Activated CD8-positive, alpha-beta memory T cell treated with anti-CD3 and anti-CD28 coated beads, Interleukin-2, amount 10 ng/mL, durations not matched to agents 7 days and 5 days (primary cell): Measurements from ENCODE around the gene CADPS2. TPM values are rescaled to one million over a fixed set of nuclear protein-coding genes. Genes with fewer than 3 reads are reported as not detected.
"Not testable (repeated sequence)": the region's sequence is repeated elsewhere in the genome, so short reads cannot be mapped to it uniquely, and the experiment has no call there.

ENCODE experiments used
- ATAC-seq: fragments of 150-1000 bp; cut with Tn5 transposase; one replicate; pipeline ENCODE4 v1.10.0; 2021; ENCODE audit warnings: moderate library complexity
- CTCF ChIA-PET: fragments of 350-600 bp; sonication (Branson Sonifier 250); formaldehyde crosslinking; loops from one replicate; lab custom pipeline; 2021; ENCODE audit warnings: antibody characterized with exemption; lab: Charles Lee
- DNase-seq: peaks from one replicate; pipeline ENCODE4 v3.0.0-alpha.2; 2020
- H3K27ac Mint-ChIP-seq: one replicate; pipeline ENCODE4 v1.8.0; 2021; ENCODE audit warnings: mild to moderate bottlenecking, mixed read lengths
- H3K27me3 Mint-ChIP-seq: one replicate; pipeline ENCODE4 v1.8.0; 2021; ENCODE audit warnings: mixed read lengths
- H3K36me3 Mint-ChIP-seq: one replicate; pipeline ENCODE4 v1.8.0; 2021; ENCODE audit warnings: mild to moderate bottlenecking, mixed read lengths
- H3K4me1 Mint-ChIP-seq: one replicate; pipeline ENCODE4 v1.8.0; 2021; ENCODE audit warnings: mixed read lengths
- H3K4me3 Mint-ChIP-seq: one replicate; pipeline ENCODE4 v1.8.0; 2021; ENCODE audit warnings: mild to moderate bottlenecking, moderate library complexity, mixed read lengths
- H3K9me3 Mint-ChIP-seq: one replicate; pipeline ENCODE4 v1.8.0; 2022; ENCODE audit warnings: low read depth, mixed read lengths
- total RNA-seq, 2 experiments: library from RNA; stranded (reverse); gene quantifications; one replicate each; pipeline ENCODE4 v1.2.3, GENCODE V29; 2021

The CADPS2 gene
- total RNA-seq, 2 experiments from 2014 or later = not detected

DNA sequence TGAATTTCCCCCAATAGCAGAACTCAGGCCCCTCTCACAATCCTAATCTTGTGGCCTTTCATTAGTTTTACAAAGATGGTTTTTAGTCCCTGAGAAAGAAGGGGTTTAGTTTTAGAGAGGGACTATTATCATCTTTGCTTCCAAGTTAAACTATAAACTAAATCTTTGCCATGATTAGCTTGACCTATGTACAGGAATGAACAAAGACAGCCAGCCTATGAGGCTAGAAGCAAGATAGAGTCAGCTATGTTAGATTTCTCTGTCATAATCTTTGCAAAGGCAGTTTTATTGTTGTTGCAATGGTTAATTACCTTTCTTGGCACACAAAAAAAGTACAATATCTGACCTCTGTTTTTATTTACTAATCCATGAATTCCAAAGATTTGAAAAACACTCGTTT lies 206.4 kb downstream of the CADPS2 start:
- H3K36me3 Mint-ChIP-seq = no peaks in the 10 kb centered on the region
- H3K4me1 Mint-ChIP-seq = no peaks in the 10 kb centered on the region
- peaks cover 2% of the 10 kb centered on the region for H3K9me3 Mint-ChIP-seq
- no peaks in the 10 kb centered on the region for H3K27me3 Mint-ChIP-seq
- ATAC-seq = no peak
- DNase-seq = no peak
- no peak overlapping the region for H3K27ac Mint-ChIP-seq
- CTCF ChIA-PET = no interaction called here
- no peak overlapping the region for H3K4me3 Mint-ChIP-seq

DNA sequence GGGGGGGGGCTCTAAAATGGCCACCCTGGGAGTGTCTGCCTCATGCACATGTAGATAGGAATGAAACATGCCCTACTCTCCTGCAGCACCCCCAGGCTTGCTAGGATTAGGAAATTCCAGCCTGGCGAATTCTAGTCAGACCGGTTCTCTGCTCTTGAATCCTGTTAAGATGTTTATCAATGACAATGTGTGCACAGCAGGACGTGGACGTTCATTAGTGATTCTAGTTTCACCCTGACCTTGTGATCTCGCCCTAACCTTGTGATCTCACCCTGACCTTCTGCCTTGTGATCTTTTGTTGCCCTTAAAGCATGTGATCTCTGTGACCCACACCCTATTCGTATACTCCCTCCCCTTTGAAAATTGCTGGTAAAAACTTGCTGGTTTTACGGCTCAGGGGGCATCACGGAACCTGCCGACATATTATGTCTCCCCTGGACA lies 207.0 kb downstream of the CADPS2 start:
- CTCF ChIA-PET, ATAC-seq, H3K9me3 Mint-ChIP-seq, H3K36me3 Mint-ChIP-seq, H3K4me3 Mint-ChIP-seq, H3K4me1 Mint-ChIP-seq, DNase-seq, H3K27ac Mint-ChIP-seq, H3K27me3 Mint-ChIP-seq: not testable (repeated sequence)

- CTCF ChIA-PET = no interaction called here
- no peak for DNase-seq
- H3K36me3 Mint-ChIP-seq = no peaks in the 10 kb centered on the region
- H3K27me3 Mint-ChIP-seq = no peaks in the 10 kb centered on the region
- H3K27ac Mint-ChIP-seq = no peak overlapping the region
- H3K4me1 Mint-ChIP-seq = no peaks in the 10 kb centered on the region
- no peak overlapping the region for H3K4me3 Mint-ChIP-seq
- peaks cover 5% of the 10 kb centered on the region for H3K9me3 Mint-ChIP-seq
- ATAC-seq = no peak
Measured at GRCh38 chr7:122677149-122677548, 209.1 kb downstream of the CADPS2 start.

- H3K4me3 Mint-ChIP-seq = no peak overlapping the region
- no peaks in the 10 kb centered on the region for H3K36me3 Mint-ChIP-seq
- DNase-seq (no peak), ATAC-seq (no peak)
- no peaks in the 10 kb centered on the region for H3K27me3 Mint-ChIP-seq
- CTCF ChIA-PET = no interaction called here
- peaks cover 5% of the 10 kb centered on the region for H3K9me3 Mint-ChIP-seq
- no peaks in the 10 kb centered on the region for H3K4me1 Mint-ChIP-seq
- H3K27ac Mint-ChIP-seq = no peak overlapping the region
Measured at GRCh38 chr7:122676466-122676865, 209.8 kb downstream of the CADPS2 start.

- Mint-ChIP-seq H3K9me3 (peaks cover 7% of the 10 kb centered on the region), H3K4me1 (no peaks in the 10 kb centered on the region), H3K4me3 (no peak overlapping the region), H3K36me3 (no peaks in the 10 kb centered on the region), H3K27ac (no peak overlapping the region), H3K27me3 (no peaks in the 10 kb centered on the region)
- no peak for DNase-seq
- CTCF ChIA-PET = no interaction called here
- no peak for ATAC-seq
Measured at GRCh38 chr7:122675621-122676020, 210.6 kb downstream of the CADPS2 start.

- Mint-ChIP-seq H3K27me3 (no peaks in the 10 kb centered on the region), H3K9me3 (peaks cover 7% of the 10 kb centered on the region), H3K4me1 (no peaks in the 10 kb centered on the region), H3K4me3 (no peak overlapping the region), H3K36me3 (no peaks in the 10 kb centered on the region), H3K27ac (no peak overlapping the region)
- DNase-seq (no peak), ATAC-seq (no peak)
- CTCF ChIA-PET = no interaction called here
Measured at GRCh38 chr7:122675011-122675410, 211.2 kb downstream of the CADPS2 start.

DNA sequence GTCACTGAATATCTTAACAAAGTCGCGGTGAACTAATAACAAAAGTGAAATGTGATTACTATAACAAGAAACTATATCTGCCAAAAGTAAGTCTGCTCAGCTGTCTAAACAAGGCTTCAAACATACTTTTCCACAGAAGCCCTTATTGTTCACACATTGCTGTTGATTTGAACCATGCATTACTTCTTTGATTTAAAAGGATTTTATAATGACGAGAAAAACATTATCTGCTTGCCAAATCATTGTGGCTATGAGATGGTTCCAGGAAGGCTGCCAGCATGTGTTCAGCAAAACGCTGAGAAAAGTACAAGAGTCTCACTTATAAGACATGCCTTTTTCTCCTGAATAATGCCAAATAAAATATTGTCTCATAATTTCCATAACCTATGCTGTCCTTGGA lies 211.8 kb downstream of the CADPS2 start:
- CTCF ChIA-PET = no interaction called here
- no peak overlapping the region for H3K4me3 Mint-ChIP-seq
- H3K27me3 Mint-ChIP-seq = no peaks in the 10 kb centered on the region
- H3K9me3 Mint-ChIP-seq = peaks cover 7% of the 10 kb centered on the region
- H3K4me1 Mint-ChIP-seq = no peaks in the 10 kb centered on the region
- ATAC-seq (no peak), DNase-seq (no peak)
- H3K36me3 Mint-ChIP-seq = no peaks in the 10 kb centered on the region
- H3K27ac Mint-ChIP-seq = no peak overlapping the region

GRCh38 chr7:122673951-122674350 lies 212.3 kb downstream of the CADPS2 start:
- Mint-ChIP-seq H3K9me3 (peaks cover 5% of the 10 kb centered on the region), H3K27ac (no peak overlapping the region), H3K27me3 (no peaks in the 10 kb centered on the region), H3K4me1 (no peaks in the 10 kb centered on the region), H3K36me3 (no peaks in the 10 kb centered on the region), H3K4me3 (no peak overlapping the region)
- ATAC-seq = no peak
- CTCF ChIA-PET = no interaction called here
- DNase-seq = no peak

GRCh38 chr7:122672536-122672935 lies 213.7 kb downstream of the CADPS2 start:
- no peak overlapping the region for H3K27ac Mint-ChIP-seq
- no peak for ATAC-seq
- H3K4me1 Mint-ChIP-seq = no peaks in the 10 kb centered on the region
- DNase-seq = no peak
- H3K27me3 Mint-ChIP-seq = no peaks in the 10 kb centered on the region
- no peaks in the 10 kb centered on the region for H3K36me3 Mint-ChIP-seq
- H3K4me3 Mint-ChIP-seq = no peak overlapping the region
- H3K9me3 Mint-ChIP-seq = peaks cover 5% of the 10 kb centered on the region
- CTCF ChIA-PET = no interaction called here

- CTCF ChIA-PET = no interaction called here
- Mint-ChIP-seq H3K36me3 (no peaks in the 10 kb centered on the region), H3K27ac (no peak overlapping the region), H3K4me1 (no peaks in the 10 kb centered on the region), H3K27me3 (no peaks in the 10 kb centered on the region), H3K4me3 (no peak overlapping the region), H3K9me3 (peaks cover 7% of the 10 kb centered on the region)
- no peak for ATAC-seq
- DNase-seq = no peak
Measured at GRCh38 chr7:122663733-122664132, 222.5 kb downstream of the CADPS2 start.

DNA sequence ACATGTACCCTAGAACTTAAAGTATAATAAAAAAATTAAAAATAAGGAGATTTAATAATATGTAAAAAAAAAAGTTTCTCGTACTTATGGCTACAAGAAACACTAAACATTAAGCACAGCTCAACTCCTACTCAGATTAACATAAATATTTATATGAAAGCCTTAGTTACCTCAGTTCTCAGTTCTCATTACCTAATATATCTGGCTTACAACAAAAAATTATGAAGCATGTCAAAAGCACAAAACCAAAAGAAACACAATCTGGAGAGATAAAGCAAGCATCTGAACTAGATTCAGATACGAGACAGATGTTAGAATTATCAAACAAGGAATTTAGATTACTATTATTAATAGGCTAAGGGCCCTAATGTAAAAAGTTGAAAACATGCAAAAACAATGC lies 227.4 kb downstream of the CADPS2 start:
- Mint-ChIP-seq H3K4me1 (no peaks in the 10 kb centered on the region), H3K4me3 (no peak overlapping the region), H3K27ac (no peak overlapping the region), H3K9me3 (peaks cover 12% of the 10 kb centered on the region), H3K27me3 (no peaks in the 10 kb centered on the region), H3K36me3 (no peaks in the 10 kb centered on the region)
- CTCF ChIA-PET = no interaction called here
- no peak for ATAC-seq
- DNase-seq = no peak

DNA sequence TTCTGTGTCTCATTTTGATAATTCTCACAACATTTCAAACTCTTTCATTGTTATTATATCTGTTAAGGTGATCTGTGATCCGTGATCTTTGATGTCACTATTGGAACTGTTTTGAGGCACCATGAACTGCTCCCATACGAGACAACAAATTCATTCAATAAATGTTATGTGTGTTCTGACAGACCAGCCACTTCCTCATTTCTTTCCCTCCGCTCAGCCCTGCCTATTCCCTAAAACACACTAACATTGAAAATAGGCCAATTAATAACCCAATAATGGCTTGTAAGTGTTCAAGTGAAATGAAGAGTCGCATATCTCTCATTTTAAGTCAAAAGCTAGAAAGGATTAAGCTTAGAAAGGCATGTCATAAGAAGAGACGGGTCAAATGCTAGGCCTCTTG lies 232.6 kb downstream of the CADPS2 start:
- Mint-ChIP-seq H3K4me3 (no peak overlapping the region), H3K9me3 (peaks cover 5% of the 10 kb centered on the region), H3K36me3 (no peaks in the 10 kb centered on the region), H3K4me1 (no peaks in the 10 kb centered on the region), H3K27ac (no peak overlapping the region), H3K27me3 (no peaks in the 10 kb centered on the region)
- DNase-seq (no peak), ATAC-seq (no peak)
- CTCF ChIA-PET = no interaction called here

- no peaks in the 10 kb centered on the region for H3K27me3 Mint-ChIP-seq
- DNase-seq (no peak), ATAC-seq (no peak)
- CTCF ChIA-PET = no interaction called here
- H3K27ac Mint-ChIP-seq = no peak overlapping the region
- no peaks in the 10 kb centered on the region for H3K4me1 Mint-ChIP-seq
- H3K9me3 Mint-ChIP-seq = peaks cover 7% of the 10 kb centered on the region
- H3K4me3 Mint-ChIP-seq = no peak overlapping the region
- no peaks in the 10 kb centered on the region for H3K36me3 Mint-ChIP-seq
Measured at GRCh38 chr7:122652876-122653275, 233.4 kb downstream of the CADPS2 start.

GRCh38 chr7:122651451-122651850 lies 234.8 kb downstream of the CADPS2 start:
- H3K36me3 Mint-ChIP-seq = no peaks in the 10 kb centered on the region
- H3K4me1 Mint-ChIP-seq = no peaks in the 10 kb centered on the region
- CTCF ChIA-PET = no interaction called here
- no peaks in the 10 kb centered on the region for H3K27me3 Mint-ChIP-seq
- ATAC-seq (no peak), DNase-seq (no peak)
- no peak overlapping the region for H3K27ac Mint-ChIP-seq
- H3K4me3 Mint-ChIP-seq = no peak overlapping the region
- H3K9me3 Mint-ChIP-seq = peaks cover 7% of the 10 kb centered on the region

GRCh38 chr7:122643250-122643649 lies 243.0 kb downstream of the CADPS2 start:
- H3K9me3 Mint-ChIP-seq = peaks cover 3% of the 10 kb centered on the region
- no peaks in the 10 kb centered on the region for H3K36me3 Mint-ChIP-seq
- no peak overlapping the region for H3K27ac Mint-ChIP-seq
- ATAC-seq = no peak
- CTCF ChIA-PET = no interaction called here
- DNase-seq = no peak
- H3K27me3 Mint-ChIP-seq = no peaks in the 10 kb centered on the region
- no peak overlapping the region for H3K4me3 Mint-ChIP-seq
- H3K4me1 Mint-ChIP-seq = no peaks in the 10 kb centered on the region
